ENCODE results near the gene KCNV2. TPM values are rescaled to one million over a fixed set of nuclear protein-coding genes. Genes with fewer than 3 reads are reported as not detected.
A peak's percentile ranks its signal among the peaks of the same experiment; 100 is the strongest.

The KCNV2 gene
- total and polyA plus RNA-seq, 5 donors from 2014 or later: not detected

- H3K4me1 ChIP-seq (ENCODE audit: control insufficient read depth, insufficient read depth, low read length, poor library complexity, severe bottlenecking): no peaks in the 10 kb centered on the region
- peak in 1 of 3 donors; percentile 2 for DNase-seq
- no peak for ATAC-seq (ENCODE audit: low read depth in 2 of 2)
- H3K27me3 ChIP-seq (ENCODE audit: control insufficient read depth, insufficient read depth, low read length): no peaks in the 10 kb centered on the region
- H3K9me3 Mint-ChIP-seq: peaks cover 0 to 4% (median 0%) of the 10 kb centered on the region in 7 donors
- no peak overlapping the region for H3K27ac Mint-ChIP-seq
- H3K4me1 Mint-ChIP-seq: no peaks in the 10 kb centered on the region
- peaks cover 9% of the 10 kb centered on the region for H3K36me3 Mint-ChIP-seq
- no peaks in the 10 kb centered on the region for H3K27me3 Mint-ChIP-seq
- no peaks in the 10 kb centered on the region for H3K36me3 ChIP-seq (ENCODE audit: control insufficient read depth, insufficient read depth, low read length)
- no peak overlapping the region for H3K4me3 Mint-ChIP-seq
- H3K27ac ChIP-seq (ENCODE audit: insufficient read depth, low read length, poor library complexity, severe bottlenecking): no peak overlapping the region
- no peaks in the 10 kb centered on the region for H3K9me3 ChIP-seq (ENCODE audit: control insufficient read depth in 2 of 2, low read length in 2 of 2)
- no peak overlapping the region for H3K4me3 ChIP-seq (ENCODE audit: low read depth, low read length)
Measured at GRCh38 chr9:2722715-2723114, 5.4 kb downstream of the KCNV2 start.

DNA sequence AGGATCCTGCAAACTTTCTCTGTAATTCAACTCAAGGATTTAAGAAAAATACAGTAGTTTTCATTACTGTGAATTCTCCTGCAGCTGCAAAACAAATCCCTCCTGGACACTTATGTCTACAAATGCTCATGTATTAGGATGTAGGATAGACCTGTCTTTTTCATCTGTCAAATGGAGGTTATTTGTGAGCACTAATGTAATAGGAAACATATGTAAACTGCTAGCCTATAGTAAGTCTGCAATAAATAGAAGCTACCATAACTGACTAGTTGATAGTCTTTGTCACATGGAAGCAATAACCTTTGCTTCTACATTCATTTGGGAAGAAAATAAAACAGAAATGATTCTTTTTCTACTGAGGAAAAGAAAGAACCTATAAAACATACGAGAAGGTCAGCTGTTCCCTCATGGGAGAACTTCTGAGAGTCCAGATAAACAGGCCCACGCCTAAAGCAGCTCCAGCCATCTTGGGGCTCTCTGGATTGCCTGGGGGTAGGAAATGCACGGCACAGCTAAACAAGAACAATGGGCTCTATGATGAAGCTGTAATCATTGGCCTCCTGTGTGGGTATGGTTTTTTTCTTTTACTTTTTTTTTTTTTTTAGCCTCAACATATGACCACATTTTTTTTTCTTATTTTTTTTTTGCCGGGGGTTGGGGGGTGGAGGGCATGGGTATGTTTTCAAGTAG is 6.2 kb downstream of the KCNV2 start:
- H3K4me1 Mint-ChIP-seq: no peaks in the 10 kb centered on the region
- no peak overlapping the region for H3K4me3 Mint-ChIP-seq
- no peak overlapping the region for H3K27ac ChIP-seq (ENCODE audit: insufficient read depth, low read length, poor library complexity, severe bottlenecking)

DNA sequence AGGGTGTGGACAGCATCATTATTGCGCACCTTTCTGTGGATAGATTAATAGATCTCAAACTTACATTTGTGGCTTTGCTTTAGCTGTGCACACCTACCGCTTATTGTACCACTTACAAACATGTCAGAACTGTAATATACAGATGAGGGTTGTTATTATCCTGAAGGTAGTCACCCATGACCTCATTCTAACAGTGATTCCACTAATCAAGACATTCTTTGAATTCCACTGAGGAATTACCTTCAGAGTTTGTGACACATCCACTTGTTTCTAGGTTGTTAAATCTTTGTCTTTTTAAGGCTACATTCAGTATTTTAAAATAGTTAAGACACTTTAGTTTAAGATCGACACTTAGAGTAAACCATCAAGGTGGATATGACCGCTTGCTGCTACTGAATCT is 7.8 kb downstream of the KCNV2 start:
- no peaks in the 10 kb centered on the region for H3K4me1 Mint-ChIP-seq
- H3K4me1 ChIP-seq (ENCODE audit: control insufficient read depth, insufficient read depth, low read length, poor library complexity, severe bottlenecking): no peaks in the 10 kb centered on the region
- no peak overlapping the region for H3K27ac Mint-ChIP-seq
- H3K36me3 ChIP-seq (ENCODE audit: control insufficient read depth, insufficient read depth, low read length): no peaks in the 10 kb centered on the region
- H3K27ac ChIP-seq (ENCODE audit: insufficient read depth, low read length, poor library complexity, severe bottlenecking): no peak overlapping the region
- no peaks in the 10 kb centered on the region for H3K9me3 ChIP-seq (ENCODE audit: control insufficient read depth in 2 of 2, low read length in 2 of 2)
- no peaks in the 10 kb centered on the region for H3K27me3 ChIP-seq (ENCODE audit: control insufficient read depth, insufficient read depth, low read length)
- H3K27me3 Mint-ChIP-seq: no peaks in the 10 kb centered on the region
- H3K9me3 Mint-ChIP-seq: peaks cover 0 to 4% (median 0%) of the 10 kb centered on the region in 7 donors
- ATAC-seq (ENCODE audit: low read depth in 2 of 2): no peak
- no peak for DNase-seq
- H3K36me3 Mint-ChIP-seq: peaks cover 3% of the 10 kb centered on the region
- no peak overlapping the region for H3K4me3 Mint-ChIP-seq
- no peak overlapping the region for H3K4me3 ChIP-seq (ENCODE audit: low read depth, low read length)

More for the DNA sequence above, 6.2 kb downstream of the KCNV2 start:
- peaks cover 9% of the 10 kb centered on the region for H3K36me3 Mint-ChIP-seq
- ATAC-seq (ENCODE audit: low read depth in 2 of 2): no peak
- no peaks in the 10 kb centered on the region for H3K36me3 ChIP-seq (ENCODE audit: control insufficient read depth, insufficient read depth, low read length)
- no peaks in the 10 kb centered on the region for H3K27me3 Mint-ChIP-seq
- no peak for DNase-seq
- H3K4me3 ChIP-seq (ENCODE audit: low read depth, low read length): no peak overlapping the region
- H3K27me3 ChIP-seq (ENCODE audit: control insufficient read depth, insufficient read depth, low read length): no peaks in the 10 kb centered on the region
- peaks cover 0 to 4% (median 0%) of the 10 kb centered on the region in 7 donors for H3K9me3 Mint-ChIP-seq
- H3K4me1 ChIP-seq (ENCODE audit: control insufficient read depth, insufficient read depth, low read length, poor library complexity, severe bottlenecking): no peaks in the 10 kb centered on the region
- H3K27ac Mint-ChIP-seq: no peak overlapping the region
- no peaks in the 10 kb centered on the region for H3K9me3 ChIP-seq (ENCODE audit: control insufficient read depth in 2 of 2, low read length in 2 of 2)

- H3K4me3 Mint-ChIP-seq: no peak overlapping the region
- H3K36me3 Mint-ChIP-seq: no peaks in the 10 kb centered on the region
Measured at GRCh38 chr9:2725898-2726649, 8.8 kb downstream of the KCNV2 start.

DNA sequence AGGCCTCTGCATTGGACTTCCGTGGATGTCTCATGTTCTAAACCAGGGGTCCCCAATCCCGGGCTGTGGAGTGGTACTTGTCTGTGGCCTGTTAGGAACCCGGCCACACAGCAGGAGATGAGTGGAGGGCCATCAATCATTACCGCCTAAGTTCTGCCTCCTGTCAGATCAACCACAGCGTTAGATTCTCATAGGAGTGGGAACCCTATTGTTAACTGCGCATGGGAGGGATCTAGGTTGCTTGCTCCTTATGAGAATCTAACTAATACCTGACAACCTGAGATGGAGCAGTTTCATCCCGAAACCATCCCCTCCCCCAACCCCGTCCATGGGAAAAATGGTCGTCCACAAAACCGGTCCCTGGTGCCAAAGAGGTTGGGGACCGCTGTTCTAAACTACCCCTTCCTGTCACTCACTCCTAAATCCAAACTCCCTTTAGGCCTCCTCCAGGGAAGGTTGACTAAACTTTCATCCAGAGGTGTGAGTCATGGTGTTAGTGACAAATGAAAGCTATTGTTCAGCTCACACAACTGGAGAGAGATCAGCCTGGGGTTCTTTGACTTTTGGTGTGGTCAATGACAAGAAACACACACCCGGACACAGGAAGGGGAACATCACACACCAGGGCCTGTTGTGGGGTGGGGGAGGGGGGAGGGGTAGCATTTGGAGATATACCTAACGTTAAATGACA is 9.5 kb downstream of the KCNV2 start:
- Mint-ChIP-seq H3K9me3 (peaks cover 0 to 4% (median 0%) of the 10 kb centered on the region in 7 donors), H3K4me1 (no peaks in the 10 kb centered on the region), H3K36me3 (no peaks in the 10 kb centered on the region), H3K27me3 (no peaks in the 10 kb centered on the region), H3K27ac (no peak overlapping the region), H3K4me3 (no peak overlapping the region)
- no peaks in the 10 kb centered on the region for H3K36me3 ChIP-seq (ENCODE audit: control insufficient read depth, insufficient read depth, low read length)
- no peaks in the 10 kb centered on the region for H3K9me3 ChIP-seq (ENCODE audit: control insufficient read depth in 2 of 2, low read length in 2 of 2)
- H3K4me3 ChIP-seq (ENCODE audit: low read depth, low read length): no peak overlapping the region
- H3K27me3 ChIP-seq (ENCODE audit: control insufficient read depth, insufficient read depth, low read length): no peaks in the 10 kb centered on the region
- ATAC-seq (ENCODE audit: low read depth in 2 of 2): no peak
- no peak for DNase-seq
- H3K4me1 ChIP-seq (ENCODE audit: control insufficient read depth, insufficient read depth, low read length, poor library complexity, severe bottlenecking): no peaks in the 10 kb centered on the region
- no peak overlapping the region for H3K27ac ChIP-seq (ENCODE audit: insufficient read depth, low read length, poor library complexity, severe bottlenecking)

More at GRCh38 chr9:2725898-2726649, 8.8 kb downstream of the KCNV2 start:
- H3K27me3 Mint-ChIP-seq: no peaks in the 10 kb centered on the region
- Histone ChIP-seq H3K27me3 (ENCODE audit: control insufficient read depth, insufficient read depth, low read length) (no peaks in the 10 kb centered on the region), H3K27ac (ENCODE audit: insufficient read depth, low read length, poor library complexity, severe bottlenecking) (no peak overlapping the region), H3K4me3 (ENCODE audit: low read depth, low read length) (no peak overlapping the region), H3K36me3 (ENCODE audit: control insufficient read depth, insufficient read depth, low read length) (no peaks in the 10 kb centered on the region), H3K9me3 (ENCODE audit: control insufficient read depth in 2 of 2, low read length in 2 of 2) (no peaks in the 10 kb centered on the region), H3K4me1 (ENCODE audit: control insufficient read depth, insufficient read depth, low read length, poor library complexity, severe bottlenecking) (no peaks in the 10 kb centered on the region)
- H3K27ac Mint-ChIP-seq: no peak overlapping the region
- peaks cover 0 to 4% (median 0%) of the 10 kb centered on the region in 7 donors for H3K9me3 Mint-ChIP-seq
- H3K4me1 Mint-ChIP-seq: no peaks in the 10 kb centered on the region
- DNase-seq (no peak), ATAC-seq (ENCODE audit: low read depth in 2 of 2) (no peak)

DNA sequence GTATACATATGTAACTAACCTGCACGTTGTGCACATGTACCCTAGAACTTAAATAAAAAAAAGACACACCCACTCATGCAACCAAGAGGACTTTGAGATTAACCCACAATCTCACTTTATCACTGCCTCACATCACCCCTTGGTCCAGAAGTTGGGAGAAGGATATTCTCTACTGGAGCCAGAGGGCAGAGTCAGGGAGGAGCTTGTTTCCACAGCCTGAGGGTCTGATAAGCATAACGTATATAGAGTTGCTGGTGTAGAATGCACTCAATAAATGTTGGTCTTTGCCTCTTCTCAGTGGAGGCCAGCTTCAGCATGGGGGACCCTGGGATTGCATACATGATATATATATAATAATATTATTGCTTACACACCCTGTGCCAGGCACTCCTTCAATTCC is 10.1 kb downstream of the KCNV2 start:
- no peaks in the 10 kb centered on the region for H3K4me1 Mint-ChIP-seq
- no peaks in the 10 kb centered on the region for H3K36me3 Mint-ChIP-seq
- Histone ChIP-seq H3K4me3 (ENCODE audit: low read depth, low read length) (no peak overlapping the region), H3K36me3 (ENCODE audit: control insufficient read depth, insufficient read depth, low read length) (no peaks in the 10 kb centered on the region), H3K4me1 (ENCODE audit: control insufficient read depth, insufficient read depth, low read length, poor library complexity, severe bottlenecking) (no peaks in the 10 kb centered on the region), H3K9me3 (ENCODE audit: control insufficient read depth in 2 of 2, low read length in 2 of 2) (no peaks in the 10 kb centered on the region), H3K27ac (ENCODE audit: insufficient read depth, low read length, poor library complexity, severe bottlenecking) (no peak overlapping the region), H3K27me3 (ENCODE audit: control insufficient read depth, insufficient read depth, low read length) (no peaks in the 10 kb centered on the region)
- no peak overlapping the region for H3K4me3 Mint-ChIP-seq
- no peaks in the 10 kb centered on the region for H3K27me3 Mint-ChIP-seq
- peaks cover 0 to 4% (median 0%) of the 10 kb centered on the region in 7 donors for H3K9me3 Mint-ChIP-seq
- H3K27ac Mint-ChIP-seq: no peak overlapping the region
- DNase-seq: no peak
- no peak for ATAC-seq (ENCODE audit: low read depth in 2 of 2)

DNA sequence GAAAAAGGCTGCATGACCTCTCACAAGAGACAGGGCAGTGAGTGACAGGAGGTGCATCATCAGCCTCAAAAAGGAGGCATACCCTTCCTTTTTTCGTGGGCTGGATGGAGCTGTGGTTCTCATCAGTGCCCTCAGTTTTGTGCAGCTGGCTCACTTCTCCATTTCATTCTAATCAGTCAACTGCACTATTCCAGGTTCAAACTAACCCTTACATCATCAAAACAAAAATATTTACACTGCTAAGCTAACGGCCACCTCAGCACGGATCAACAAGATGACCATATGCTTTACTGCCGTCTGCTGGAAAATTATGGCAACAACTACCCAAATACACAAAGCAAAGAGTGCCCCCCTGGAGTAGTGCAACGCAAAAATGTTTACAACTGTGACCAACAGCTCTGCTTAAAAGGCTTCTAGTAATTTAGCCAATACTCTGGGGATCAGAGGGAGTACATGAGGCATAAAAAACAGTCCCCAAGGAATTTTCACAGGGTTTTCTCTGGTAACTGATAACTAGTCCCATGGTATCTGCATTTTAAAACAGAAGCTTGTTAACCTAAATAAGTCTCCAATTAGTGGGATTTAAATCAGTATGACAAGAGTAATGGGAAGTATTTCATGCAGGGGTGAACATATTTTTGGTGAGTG is 10.8 kb downstream of the KCNV2 start:
- H3K4me3 Mint-ChIP-seq: no peak overlapping the region
- ATAC-seq (ENCODE audit: low read depth in 2 of 2): no peak
- no peaks in the 10 kb centered on the region for H3K4me1 ChIP-seq (ENCODE audit: control insufficient read depth, insufficient read depth, low read length, poor library complexity, severe bottlenecking)
- H3K4me3 ChIP-seq (ENCODE audit: low read depth, low read length): no peak overlapping the region
- H3K27me3 Mint-ChIP-seq: no peaks in the 10 kb centered on the region
- DNase-seq: peak in 1 of 3 donors; percentile 7
- no peaks in the 10 kb centered on the region for H3K27me3 ChIP-seq (ENCODE audit: control insufficient read depth, insufficient read depth, low read length)
- H3K36me3 ChIP-seq (ENCODE audit: control insufficient read depth, insufficient read depth, low read length): no peaks in the 10 kb centered on the region
- H3K4me1 Mint-ChIP-seq: no peaks in the 10 kb centered on the region
- no peak overlapping the region for H3K27ac Mint-ChIP-seq
- H3K36me3 Mint-ChIP-seq: no peaks in the 10 kb centered on the region
- H3K9me3 Mint-ChIP-seq: no peaks in the 10 kb centered on the region
- no peaks in the 10 kb centered on the region for H3K9me3 ChIP-seq (ENCODE audit: control insufficient read depth in 2 of 2, low read length in 2 of 2)
- H3K27ac ChIP-seq (ENCODE audit: insufficient read depth, low read length, poor library complexity, severe bottlenecking): no peak overlapping the region

All from CD4-positive, CD25-positive, alpha-beta regulatory T cell (primary cell).